Fibroblast of skin of right biceps (primary cell): ENCODE results near the gene PHKA1.
"Not testable (repeated sequence)": the region's sequence is repeated elsewhere in the genome, so short reads cannot be mapped to it uniquely, and the experiment has no call there.

Experiments used
- DNase-seq: peaks from one replicate; pipeline ENCODE4 v3.0.0-alpha.2; 2013

The PHKA1 gene

DNA sequence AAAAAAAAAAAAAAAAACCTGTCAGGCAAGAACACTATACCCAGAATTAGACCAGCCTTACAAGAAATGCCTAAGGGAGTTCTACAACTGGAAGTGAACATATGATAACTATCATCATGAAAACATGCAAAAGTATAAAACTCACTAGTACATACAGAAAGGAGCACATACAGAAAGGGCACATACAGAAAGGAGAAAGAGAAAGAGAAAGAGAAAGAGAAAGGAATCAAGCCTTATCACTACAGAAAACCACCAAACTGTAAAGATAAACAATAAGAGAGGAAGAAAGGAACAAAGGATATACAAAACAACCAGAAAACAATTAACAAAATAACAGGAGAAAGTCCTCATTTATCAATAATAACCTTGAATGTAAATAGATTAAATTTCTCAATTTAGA lies 50.4 kb downstream of the PHKA1 start:
- no peak for DNase-seq

DNA sequence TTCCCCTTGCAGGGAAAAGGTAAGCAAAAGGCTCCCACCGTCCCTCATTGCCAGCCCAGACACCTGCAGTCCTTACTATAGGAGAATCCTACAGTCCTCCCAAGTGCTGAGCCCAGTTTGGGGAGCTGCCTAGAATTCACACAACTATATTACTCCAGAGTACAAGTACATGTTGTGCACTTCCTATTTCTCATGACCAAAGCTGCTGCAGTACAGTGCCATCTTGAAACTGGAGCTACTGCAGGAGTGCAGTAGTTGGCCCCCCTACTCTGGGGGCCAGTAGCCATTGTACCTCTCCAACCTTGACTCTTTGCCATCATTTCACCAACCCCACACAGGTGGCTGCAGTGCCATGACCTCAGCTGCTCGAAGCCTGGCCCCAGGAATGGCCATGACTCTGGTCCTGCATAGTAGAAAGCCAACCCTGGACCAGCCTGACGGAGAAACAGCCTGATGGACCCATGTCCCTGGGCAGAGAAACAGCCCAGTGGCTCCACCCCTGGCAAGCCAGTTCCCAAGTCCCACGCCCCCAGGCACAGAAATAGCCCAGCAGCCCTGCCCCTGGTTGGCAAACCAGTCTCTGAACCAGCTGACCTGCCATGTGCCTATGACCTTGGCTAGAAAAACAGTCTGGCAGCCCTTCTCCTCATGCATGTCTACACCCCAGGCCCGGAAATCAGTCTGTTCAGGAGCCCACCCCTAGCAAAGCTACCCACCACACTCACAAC lies 51.9 kb downstream of the PHKA1 start:
- no peak for DNase-seq

DNA sequence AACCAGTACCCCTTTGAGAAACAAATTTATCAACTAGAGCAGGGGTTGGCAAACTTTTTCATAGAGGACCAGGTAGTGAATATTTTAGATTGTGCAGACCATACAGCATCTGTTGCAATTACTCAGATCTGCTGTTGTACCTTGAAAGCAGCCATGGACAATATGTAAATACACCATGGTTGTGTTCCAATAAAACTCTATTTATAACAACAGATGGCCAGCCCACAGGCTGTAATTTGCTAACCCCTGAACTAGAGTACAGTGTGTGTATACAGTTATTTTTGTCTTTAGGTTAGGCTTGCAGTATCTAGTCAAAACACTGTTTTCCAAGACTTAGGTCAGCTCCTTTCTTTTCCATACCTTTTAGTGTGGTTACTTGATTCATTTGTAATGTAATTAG lies 54.4 kb downstream of the PHKA1 start:
- no peak for DNase-seq

DNA sequence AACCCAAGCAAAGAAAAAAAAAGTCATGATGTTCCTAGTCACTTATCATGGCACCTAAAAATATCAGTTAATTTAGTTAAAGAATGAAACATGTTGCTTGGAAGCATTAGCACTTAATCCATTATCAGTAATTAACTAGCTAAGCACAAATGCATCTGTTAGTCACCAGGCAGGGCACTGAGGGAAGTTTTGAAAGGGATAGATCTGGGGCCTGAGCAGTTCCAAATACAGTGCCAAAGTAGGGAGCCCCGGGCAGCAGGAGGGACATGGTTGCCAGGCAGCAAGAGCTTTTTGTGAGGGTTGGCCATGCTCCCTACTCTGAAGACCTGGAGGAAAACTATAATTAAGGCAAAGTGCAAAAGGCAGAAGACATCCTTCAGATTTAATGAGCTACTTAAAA lies 62.0 kb downstream of the PHKA1 start:
- no peak for DNase-seq

DNA sequence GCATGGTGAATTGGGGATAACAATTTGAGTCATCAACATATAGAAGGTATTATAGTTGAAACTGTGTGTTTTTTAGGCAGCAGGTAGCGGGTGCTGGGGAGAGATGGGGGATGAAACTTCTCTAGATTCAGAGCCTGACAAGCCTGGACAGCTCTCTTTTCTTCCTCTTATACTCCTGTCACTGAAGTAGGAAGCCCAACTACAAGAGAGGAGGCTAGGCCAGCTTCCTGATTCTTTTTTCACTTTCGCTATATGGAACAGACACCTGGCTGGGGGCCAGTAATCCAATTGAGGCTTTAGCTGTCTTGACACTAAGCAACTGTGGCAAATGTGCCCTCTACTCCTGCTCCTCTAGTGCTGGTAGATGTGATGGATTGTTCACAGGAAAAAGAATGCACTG lies 69.2 kb downstream of the PHKA1 start:
- no peak for DNase-seq

DNA sequence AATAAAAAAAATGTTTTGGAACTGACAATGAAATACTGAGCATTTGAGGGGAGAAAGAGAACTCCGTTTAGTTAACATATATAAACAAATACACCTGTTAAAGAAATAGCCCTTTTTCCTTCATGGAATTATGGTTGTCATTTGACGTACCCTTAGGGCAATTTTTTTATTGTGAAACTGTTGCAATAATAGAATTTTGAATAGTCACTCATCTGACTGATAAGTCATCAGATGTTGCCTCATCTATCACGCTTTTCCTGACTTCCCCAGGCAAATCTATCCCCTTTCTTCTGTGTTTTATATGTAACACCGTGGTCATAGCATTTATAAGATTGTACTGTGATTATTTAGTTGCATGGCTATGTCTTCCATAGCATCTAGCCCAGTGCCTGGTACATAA lies 72.5 kb downstream of the PHKA1 start:
- DNase-seq, result no peak

DNA sequence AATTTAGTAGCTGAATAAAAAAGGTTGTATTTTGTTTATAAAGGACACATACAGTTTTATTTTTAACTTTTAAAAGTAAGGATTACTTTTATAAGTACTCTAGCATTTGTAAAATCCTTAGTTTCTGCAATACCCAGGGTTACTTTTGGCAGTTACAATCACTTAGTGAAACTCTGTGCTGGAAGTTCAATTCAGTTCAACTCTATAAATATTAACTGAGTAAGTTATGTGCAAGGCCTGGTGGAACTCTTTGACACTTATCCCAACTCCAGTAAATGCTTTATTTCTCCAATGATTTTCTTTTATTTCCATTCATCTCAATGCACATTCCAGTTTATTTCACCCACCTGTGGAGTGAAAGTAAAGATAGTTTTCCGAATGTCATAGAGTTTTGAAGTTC lies 78.2 kb downstream of the PHKA1 start:
- no peak for DNase-seq

DNA sequence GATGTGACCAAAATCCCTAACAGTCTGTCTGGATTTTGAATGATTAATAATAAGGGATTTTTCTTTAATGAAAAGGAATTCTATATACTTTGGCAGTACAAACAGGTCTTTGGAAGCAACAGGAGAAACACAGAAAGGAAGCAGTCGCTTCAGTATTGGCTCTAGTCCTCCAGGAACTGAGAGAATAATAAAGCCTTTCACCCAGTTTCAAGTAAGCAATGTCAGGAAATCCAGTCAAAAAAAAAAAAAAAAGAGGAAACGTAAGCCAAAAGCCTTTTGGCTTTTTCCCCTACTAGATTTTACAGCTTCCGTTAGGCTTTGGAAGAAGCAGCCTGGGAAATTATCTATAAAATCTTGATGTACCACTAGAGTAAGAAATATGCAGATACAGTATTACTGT lies 79.8 kb downstream of the PHKA1 start:
- DNase-seq, result no peak

DNA sequence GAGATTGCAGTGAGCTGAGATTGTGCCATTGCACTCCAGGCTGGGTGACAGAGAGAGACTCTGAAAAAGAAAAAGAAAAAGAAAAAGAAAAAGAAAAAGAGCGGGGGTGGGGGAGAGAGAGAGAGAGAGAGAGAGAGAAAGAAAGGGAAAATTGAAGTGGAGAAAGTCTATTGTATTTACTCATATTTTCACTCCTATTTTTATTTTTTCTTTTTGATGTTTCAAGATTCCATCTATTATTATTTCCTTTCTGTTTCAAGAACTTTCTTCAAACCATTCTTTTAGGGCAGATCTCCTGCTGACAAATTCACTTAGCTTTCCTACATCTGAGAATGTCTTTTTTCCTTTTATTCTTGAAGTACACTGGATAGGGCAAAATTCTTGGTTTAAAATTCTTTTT lies 83.9 kb downstream of the PHKA1 start:
- no peak for DNase-seq

DNA sequence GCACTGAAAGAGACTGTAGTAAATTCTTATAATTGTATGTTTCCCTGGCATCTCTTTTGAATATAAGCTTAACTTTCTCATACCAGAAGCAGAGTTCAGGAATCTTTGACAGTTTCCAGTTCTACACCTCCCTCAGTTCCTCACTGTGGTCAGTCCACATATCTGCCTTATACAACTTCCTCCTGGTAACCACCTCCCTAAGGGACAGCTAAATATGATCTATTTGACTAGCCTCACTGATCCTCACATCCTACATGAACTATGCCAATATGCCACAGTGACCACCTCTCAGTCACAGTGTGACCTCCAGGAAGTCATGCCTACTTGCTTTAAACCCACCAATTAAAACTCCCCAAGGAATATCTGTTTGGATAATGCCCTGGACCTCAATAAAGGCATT lies 89.9 kb downstream of the PHKA1 start:
- no peak for DNase-seq

DNA sequence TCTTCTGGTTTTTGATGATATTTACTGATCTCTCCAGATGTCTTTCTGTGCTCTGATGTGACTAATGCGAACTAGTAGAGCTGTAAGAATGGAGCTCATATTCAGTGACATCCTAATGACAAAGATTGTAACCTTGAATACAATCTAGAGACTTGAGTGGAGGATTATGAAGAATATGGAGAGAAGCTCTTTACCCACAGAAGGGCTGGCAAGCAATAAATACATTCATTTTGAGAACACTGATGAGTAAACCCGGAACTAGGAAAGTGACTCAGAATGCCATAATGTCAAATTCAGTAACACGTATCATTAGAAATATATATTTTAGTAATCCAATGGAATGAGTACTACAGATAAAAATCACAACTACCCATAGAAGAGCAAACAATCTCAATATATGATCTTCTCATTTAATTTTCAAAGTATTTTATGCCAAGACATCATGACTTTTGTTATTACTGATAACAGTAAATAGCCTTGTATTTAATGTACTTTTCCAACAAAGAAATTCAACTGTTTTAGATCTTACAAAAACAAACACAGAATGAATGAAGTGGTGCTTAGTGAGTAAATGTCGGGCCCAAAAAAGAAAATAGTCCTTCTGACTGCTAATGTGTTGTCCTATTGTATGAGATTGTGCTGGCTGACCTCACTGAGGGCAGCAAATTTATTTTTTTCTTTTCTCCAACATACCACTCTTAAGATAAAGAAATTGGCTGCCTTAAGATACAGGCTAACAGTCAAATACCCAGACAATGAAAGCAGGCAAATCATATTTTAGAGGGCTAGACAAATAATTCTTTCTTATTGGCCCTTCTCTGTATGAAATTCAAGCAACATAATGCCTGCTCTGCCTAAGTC lies 92.3 kb downstream of the PHKA1 start:
- peak; percentile 58 for DNase-seq

DNA sequence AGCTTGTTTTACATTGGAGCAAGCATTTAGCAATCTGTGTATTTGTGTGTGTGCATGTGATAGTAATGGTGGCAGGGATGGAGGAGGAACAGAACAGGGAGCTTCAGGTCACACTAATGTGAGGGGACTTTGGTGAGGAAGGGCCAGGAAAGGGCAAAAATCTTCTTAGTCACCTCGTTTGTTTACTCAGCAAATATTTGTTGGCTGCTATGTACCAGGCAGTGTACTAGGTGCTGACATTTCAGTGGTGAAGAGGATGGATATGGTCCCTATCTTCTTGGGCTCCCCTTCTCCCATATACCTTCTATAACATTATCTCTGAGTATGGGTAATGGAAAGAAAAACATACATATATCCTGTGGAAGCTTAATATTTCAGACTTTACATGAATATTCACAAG lies 92.9 kb downstream of the PHKA1 start:
- DNase-seq, result no peak

DNA sequence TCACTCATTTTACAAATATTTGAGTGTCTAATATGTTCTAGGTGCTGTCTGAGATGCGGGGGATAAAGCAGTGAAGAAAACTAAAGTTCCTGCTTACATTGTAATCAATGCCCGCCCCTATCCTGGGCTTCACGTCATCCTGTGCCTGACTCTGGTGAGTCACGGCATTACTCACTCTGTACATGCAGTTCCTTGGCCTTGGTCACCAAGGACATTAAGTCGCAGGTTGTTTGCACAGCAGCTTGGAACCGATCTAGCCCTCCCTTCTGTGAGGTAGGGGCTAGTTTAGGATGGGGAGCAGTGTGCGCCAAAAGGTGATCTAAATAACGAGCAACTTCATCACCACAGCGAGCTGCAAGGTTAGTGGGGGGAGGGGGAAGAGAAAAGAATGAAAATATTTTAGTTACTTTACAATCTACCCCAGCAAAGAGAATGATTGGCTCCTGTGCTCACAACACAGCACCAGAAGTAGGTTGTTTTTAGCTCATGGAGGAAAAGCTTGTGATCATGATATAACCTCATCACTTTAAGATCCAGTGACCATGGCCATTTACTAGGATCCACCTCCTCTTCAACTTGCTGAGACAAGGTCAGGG lies 93.5 kb downstream of the PHKA1 start:
- peak; percentile 83 for DNase-seq

DNA sequence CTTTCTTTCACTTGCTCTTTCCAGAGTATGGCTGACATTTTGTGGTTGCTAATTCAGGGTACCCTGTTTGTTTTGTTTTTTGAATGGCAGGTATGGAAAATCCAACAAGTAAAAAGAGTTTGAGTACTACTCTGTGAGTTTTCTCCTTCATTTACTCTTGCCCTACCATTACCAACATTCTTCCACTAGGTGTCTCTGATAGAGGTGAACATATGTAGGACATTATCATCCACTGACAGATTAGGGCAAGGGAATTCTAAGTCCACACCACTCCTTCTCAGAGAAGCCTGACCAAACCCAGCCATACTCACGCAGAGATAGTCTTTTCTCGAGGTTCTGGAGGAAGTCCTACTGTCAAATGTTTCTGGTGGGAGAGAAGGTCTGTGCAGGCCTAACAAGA lies 104.8 kb downstream of the PHKA1 start:
- DNase-seq, result peak; percentile 0

DNA sequence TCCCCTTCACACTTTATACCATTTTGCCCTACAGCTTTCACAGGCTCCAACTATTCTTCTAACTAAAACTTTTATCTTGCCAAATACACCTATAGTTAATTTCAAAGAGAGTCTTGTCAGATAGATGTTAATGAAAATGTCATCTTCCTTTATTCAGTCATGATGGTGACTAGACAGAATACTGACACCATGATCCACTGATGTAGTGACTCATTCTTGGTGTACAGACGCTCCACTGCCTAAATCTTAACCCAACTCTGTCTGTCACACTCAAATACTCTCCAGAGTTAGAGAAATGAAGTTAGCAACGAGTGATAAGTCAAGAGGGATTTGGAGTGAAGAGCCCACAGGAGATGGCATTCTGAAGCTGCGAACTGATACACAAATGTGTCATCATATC lies 109.4 kb downstream of the PHKA1 start:
- no peak for DNase-seq

DNA sequence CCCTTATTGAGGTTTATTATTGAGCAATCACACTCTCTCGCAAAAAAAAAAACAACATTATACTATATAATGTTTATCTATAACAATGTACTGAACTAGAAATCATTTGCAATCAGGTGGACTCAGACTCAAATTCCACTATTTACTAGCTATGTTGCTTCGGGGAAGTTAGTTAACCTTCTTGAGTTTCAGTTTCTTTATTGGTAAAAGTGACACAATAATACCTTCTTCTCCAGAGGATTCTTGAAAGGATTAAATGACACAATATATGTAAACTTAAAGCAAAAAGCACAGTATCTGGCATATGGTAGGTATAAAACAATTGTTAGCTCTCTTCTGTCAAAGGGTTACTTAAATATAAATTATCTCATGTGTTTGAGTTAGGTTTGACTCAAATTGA lies 110.0 kb downstream of the PHKA1 start:
- no peak for DNase-seq

DNA sequence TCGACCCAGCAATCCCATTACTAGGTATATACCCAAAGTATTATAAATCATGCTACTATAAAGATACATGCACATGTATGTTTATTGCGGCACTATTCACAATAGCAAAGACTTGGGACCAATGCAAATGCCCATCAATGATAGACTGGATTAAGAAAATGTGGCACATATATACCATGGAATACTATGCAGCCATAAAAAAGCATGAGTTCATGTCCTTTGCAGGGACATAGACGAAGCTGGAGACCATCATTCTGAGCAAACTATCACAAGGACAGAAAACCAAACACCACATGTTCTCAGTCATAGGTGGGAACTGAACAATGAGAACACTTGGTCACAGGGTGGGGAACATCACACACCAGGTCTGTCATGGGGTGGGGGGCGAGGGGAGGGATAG lies 123.1 kb downstream of the PHKA1 start:
- not testable (repeated sequence) for DNase-seq

DNA sequence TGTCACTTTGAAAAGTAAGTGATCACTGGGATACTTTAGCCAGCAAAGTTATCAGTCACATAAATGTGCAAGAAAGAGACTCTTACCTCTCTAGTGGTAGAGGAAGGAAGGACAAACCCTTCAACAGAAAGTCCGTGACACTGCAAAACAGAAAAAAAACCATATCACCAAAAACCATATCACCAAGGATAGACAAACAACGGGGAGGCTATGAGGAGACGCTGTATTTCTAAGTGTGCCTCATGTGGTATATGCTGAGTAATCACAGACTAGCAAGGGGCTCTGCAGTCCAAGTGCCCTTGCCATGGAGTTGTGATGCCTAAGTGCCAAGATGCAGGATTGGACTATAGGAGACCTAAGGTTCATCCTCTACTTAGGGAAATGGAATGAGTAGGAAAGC lies 129.9 kb downstream of the PHKA1 start:
- no peak for DNase-seq

DNA sequence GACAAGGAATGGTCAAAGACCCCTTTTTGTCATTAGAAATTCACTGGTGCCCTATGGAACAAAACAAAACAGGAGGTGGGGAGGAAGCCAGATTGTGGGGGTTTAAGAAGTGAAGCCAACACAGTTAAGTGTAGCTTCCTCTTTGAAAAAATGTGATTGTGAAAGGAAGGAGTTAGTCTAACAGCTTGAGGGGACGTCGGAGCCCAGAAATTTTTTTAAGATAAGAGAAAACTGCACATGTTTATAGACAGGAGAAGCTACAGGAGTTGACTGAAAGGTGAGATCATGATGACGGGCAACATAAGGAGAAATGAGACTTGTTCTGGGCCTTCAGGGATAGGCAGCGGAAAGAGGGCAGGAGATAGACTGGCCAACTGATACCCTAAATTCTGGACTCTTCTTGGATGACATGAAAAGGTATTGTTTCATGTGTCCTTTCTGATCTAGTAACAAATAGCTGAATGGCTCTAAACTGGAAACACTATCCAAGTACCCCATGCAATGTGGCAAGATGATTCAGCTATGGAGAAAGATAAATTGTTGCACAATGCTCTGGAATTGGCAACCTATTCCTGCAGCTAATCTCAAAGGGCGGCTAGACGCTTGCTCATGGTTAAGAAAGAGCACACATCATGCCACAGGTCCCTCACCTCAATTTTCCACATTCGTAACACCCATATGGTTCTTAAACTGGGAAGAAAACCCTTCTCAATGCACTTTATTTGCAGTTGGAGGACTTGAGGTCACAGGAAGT lies 137.8 kb downstream of the PHKA1 start:
- peak; percentile 24 for DNase-seq

DNA sequence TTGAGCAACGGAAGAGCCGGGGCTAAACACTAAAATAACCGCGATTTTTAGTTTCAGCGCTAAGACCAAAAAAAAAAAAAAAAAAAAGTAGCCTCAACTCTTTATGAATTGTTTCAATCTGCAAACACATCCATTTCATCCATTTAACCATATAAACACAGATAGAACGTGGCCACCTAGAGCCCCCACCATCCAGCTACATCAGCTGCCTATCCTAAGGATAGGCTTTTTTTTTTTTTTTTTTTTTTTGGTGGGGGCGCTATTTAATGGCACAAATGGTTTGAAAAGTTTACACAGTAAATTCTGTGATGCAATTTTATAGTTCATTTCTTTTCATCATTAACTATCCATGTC lies 141.0 kb downstream of the PHKA1 start:
- no peak for DNase-seq

DNA sequence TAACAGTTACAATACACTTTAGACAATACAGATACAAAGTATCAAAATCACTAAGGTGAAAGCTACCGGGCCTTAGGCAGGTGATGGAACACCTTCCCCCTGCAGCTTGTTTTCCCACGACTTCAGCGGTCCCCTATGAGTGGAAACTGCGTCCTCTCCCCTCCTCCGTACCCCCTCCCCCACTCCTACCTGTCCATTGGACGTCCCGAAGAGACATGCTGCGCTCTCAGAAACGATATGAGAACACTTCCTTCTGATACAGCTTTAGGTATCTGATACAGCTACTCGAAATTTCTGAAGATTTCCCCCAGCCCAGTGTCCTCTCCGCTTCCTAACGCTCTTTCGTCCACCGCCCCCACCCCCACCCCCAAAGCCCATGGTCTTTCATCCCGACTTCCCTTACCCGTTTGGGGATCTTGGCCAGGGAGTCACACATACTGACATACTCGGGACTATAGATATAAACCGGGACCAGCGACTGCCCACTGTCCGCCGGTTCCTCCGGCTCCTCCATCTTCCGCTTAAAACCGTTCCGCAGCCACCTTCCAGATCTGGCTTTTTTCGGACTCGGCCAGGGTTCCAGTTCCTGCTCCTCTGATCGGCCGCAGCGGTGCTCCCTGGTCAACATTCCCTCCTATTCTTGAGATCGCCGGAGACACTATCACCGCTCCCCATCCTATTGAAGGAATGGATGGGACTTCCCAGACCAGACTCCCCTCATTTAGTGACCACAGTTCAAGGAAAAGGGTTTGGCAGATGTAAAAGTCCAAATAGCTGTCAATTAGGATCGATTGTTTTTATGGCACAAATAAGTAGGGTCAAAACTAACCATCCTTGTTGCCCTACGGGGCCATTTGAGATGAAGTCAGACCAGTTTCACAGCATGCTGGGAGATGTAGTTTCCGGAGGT lies 141.6 kb downstream of the PHKA1 start, which contains the start of gene HDAC8:
HDAC8 (minus strand) TSS at position 596 of the 910 bp plus-strand sequence; CDS start at position 514, 82 bp downstream.
- peak; percentile 82 for DNase-seq

DNA sequence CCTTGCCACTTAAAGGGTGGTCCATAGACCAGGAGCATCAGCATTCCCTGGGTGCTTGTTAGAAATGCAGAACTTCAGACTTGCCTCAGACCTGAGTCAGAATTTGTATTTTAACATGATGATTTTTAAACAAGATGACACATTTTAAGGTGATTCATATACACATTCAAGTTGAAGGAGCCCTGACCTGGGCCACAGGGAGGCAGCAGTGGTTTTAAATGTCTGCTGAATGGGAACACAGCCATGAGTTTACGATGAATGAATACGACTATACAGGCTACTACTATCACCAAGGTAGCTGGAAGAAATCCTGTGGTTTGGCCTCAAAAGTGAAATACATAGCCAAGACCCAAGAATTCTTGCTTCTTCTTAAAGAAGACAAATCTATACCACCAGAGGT lies 144.3 kb downstream of the PHKA1 start:
- DNase-seq, result peak; percentile 70
